ENCODE results near the gene GBF1.

- TF ChIP-seq CTCF (conservative IDR thresholded peaks at IDR 0.05) (no peak), EZH2 (IDR thresholded peaks at IDR 0.05; ENCODE audit: low read depth) (no peak)
Observed at GRCh38 chr10:102274062-102274461, 28.7 kb downstream of the GBF1 start.
